Neural progenitor cell (in vitro differentiated cells): ENCODE results near the gene EN2. TPM values are rescaled to one million over a fixed set of nuclear protein-coding genes. Genes with fewer than 3 reads are reported as not detected.
A peak's percentile ranks its signal among the peaks of the same experiment; 100 is the strongest.

ENCODE experiments used
- DNase-seq: peaks from one replicate; pipeline ENCODE4 v3.0.0-alpha.2; 2016; ENCODE audit warnings: low spot score
- H2AFZ ChIP-seq: fragments of 200-600 bp; sonication (generic); replicated peaks from 2 replicates; pipeline ENCODE4 v1.6.1; 2016; ENCODE audit warnings: antibody characterized with exemption
- H3F3A ChIP-seq: fragments of 200-600 bp; sonication (generic); 2 replicates; pipeline ENCODE4 v1.6.1; 2016; ENCODE audit warnings: antibody characterized with exemption, low read depth
- H3K27ac ChIP-seq: fragments of 200-600 bp; sonication (generic); 2 replicates; pipeline ENCODE4 v1.5.1; 2016; ENCODE audit warnings: mild to moderate bottlenecking
- H3K27me3 ChIP-seq: fragments of 200-600 bp; sonication (generic); 2 replicates; pipeline ENCODE4 v1.6.1; 2016; ENCODE audit warnings: mild to moderate bottlenecking, moderate library complexity
- H3K36me3 ChIP-seq: fragments of 200-600 bp; sonication (generic); 2 replicates; pipeline ENCODE4 v1.5.1; 2016
- H3K4me1 ChIP-seq: fragments of 200-600 bp; sonication (generic); 2 replicates; pipeline ENCODE4 v1.6.1; 2016; ENCODE audit warnings: mixed run types
- H3K4me2 ChIP-seq: fragments of 200-600 bp; sonication (generic); 2 replicates; pipeline ENCODE4 v1.6.1; 2016
- H3K4me3 ChIP-seq: fragments of 200-600 bp; sonication (generic); 2 replicates; pipeline ENCODE4 v1.5.1; 2016
- H3K79me2 ChIP-seq: fragments of 200-600 bp; sonication (generic); 2 replicates; pipeline ENCODE4 v1.6.1; 2016; ENCODE audit warnings: low read depth
- H3K9ac ChIP-seq: fragments of 200-600 bp; sonication (generic); 2 replicates; pipeline ENCODE4 v1.6.1; 2016
- H3K9me3 ChIP-seq: fragments of 200-600 bp; sonication (generic); 2 replicates; pipeline ENCODE4 v1.5.1; 2016; ENCODE audit warnings: low read depth
- H4K20me1 ChIP-seq: fragments of 200-600 bp; sonication (generic); 2 replicates; pipeline ENCODE4 v1.6.1; 2016; ENCODE audit warnings: low read depth
- H3K27ac Mint-ChIP-seq: 3 replicates; pipeline ENCODE4 v1.8.0; 2021; ENCODE audit warnings: mixed read lengths
- H3K27me3 Mint-ChIP-seq: 2 replicates; pipeline ENCODE4 v1.8.0; 2022; ENCODE audit warnings: low read depth, mild to moderate bottlenecking, inconsistent platforms, moderate library complexity, mixed read lengths; ENCODE audit not compliant: insufficient read depth
- H3K36me3 Mint-ChIP-seq: 3 replicates; pipeline ENCODE4 v1.8.0; 2021; ENCODE audit warnings: mixed read lengths
- H3K4me1 Mint-ChIP-seq: 3 replicates; pipeline ENCODE4 v1.8.0; 2021; ENCODE audit warnings: mixed read lengths
- H3K4me3 Mint-ChIP-seq: 3 replicates; pipeline ENCODE4 v1.8.0; 2021; ENCODE audit warnings: mild to moderate bottlenecking, moderate library complexity, mixed read lengths
- H3K9me3 Mint-ChIP-seq: 3 replicates; pipeline ENCODE4 v1.8.0; 2020; ENCODE audit warnings: mixed read lengths
- CTCF ChIP-seq: fragments of 200-600 bp; sonication (generic); IDR thresholded peaks from 2 replicates; pipeline ENCODE4 v1.5.1; 2017; ENCODE audit warnings: antibody characterized with exemption, mild to moderate bottlenecking
- EZH2 ChIP-seq: fragments of 200-600 bp; sonication (generic); IDR thresholded peaks from 2 replicates; pipeline ENCODE4 v1.6.1; 2017; ENCODE audit warnings: antibody characterized with exemption, mild to moderate bottlenecking, moderate library complexity
- EZH2phosphoT487 ChIP-seq: fragments of 200-600 bp; sonication (generic); IDR thresholded peaks from 2 replicates; pipeline ENCODE4 v1.6.1; 2017; ENCODE audit warnings: antibody characterized with exemption
- total RNA-seq: library from RNA; depleted of rRNA; stranded (reverse); fragments of >200 nt; gene quantifications from 2 replicates; pipeline ENCODE4 v1.2.3, GENCODE V29; 2015; ENCODE audit warnings: low replicate concordance

EN2 gene
- total RNA-seq, 1 donor from 2014 or later = not detected

DNA sequence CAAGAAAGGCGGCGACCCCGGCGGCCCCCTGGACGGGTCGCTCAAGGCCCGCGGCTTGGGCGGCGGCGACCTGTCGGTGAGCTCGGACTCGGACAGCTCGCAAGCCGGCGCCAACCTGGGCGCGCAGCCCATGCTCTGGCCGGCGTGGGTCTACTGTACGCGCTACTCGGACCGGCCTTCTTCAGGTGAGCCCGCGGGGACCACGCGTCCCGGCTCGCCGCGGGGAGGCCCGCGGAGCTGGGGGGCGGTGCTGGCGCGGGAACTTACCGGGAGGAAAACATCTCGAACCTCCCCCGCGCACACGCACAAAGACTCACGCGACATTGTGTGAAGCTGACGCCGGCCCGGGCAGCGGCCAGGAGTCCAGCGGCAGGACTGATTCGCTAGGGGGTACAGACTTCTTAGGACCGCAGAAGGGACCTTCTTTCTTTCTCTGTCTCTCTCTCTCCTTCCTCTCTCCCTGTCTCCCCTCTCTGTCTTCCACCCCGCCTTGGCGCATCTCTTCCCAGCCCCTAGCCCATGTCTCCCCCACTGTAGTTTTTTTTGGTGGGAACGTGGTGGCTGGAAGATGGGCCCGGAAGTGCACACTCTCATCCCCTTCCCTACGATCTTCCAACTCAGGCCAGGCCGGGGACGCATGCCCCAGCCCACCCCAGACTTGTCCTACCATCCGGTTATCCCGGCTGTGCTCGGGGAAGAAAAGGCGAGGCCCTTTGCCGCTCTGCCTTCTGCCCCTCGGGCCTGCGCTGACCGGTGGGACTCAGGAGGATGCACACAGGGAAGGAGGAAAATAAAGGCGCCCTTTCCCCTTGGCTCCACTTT is 1.2 kb downstream of the EN2 start:
- Histone ChIP-seq H3F3A (peaks cover 14% of the 10 kb centered on the region), H3K79me2 (no peaks in the 10 kb centered on the region), H3K4me2 (peak overlapping the region; percentile 54), H3K9ac (no peak overlapping the region), H3K36me3 (no peaks in the 10 kb centered on the region), H3K4me1 (peaks cover 3% of the 10 kb centered on the region), H3K27me3 (peaks cover 98% of the 10 kb centered on the region), H4K20me1 (peaks cover 94% of the 10 kb centered on the region), H3K4me3 (no peak overlapping the region), H3K27ac (no peak overlapping the region), H3K9me3 (no peaks in the 10 kb centered on the region), H2AFZ (no peak overlapping the region)
- H3K4me3 Mint-ChIP-seq = peak overlapping the region; percentile 96
- peak; percentile 48 for DNase-seq
- H3K27ac Mint-ChIP-seq = peak overlapping the region; percentile 78
- TF ChIP-seq EZH2phosphoT487 = peak; percentile 91
- TF ChIP-seq EZH2 = peak; percentile 97
- TF ChIP-seq CTCF = no peak
- peaks cover 48% of the 10 kb centered on the region for H3K4me1 Mint-ChIP-seq
- peaks cover 4% of the 10 kb centered on the region for H3K9me3 Mint-ChIP-seq
- peaks cover 22% of the 10 kb centered on the region for H3K36me3 Mint-ChIP-seq
- H3K27me3 Mint-ChIP-seq = peaks cover 68% of the 10 kb centered on the region

GRCh38 chr7:155459700-155460461 is 2.0 kb downstream of the EN2 start:
- Histone ChIP-seq H4K20me1 (peaks cover 94% of the 10 kb centered on the region), H3K79me2 (no peaks in the 10 kb centered on the region), H3K27me3 (peaks cover 98% of the 10 kb centered on the region), H2AFZ (no peak overlapping the region), H3K4me1 (peaks cover 3% of the 10 kb centered on the region), H3K9ac (no peak overlapping the region), H3K4me3 (no peak overlapping the region), H3F3A (peaks cover 18% of the 10 kb centered on the region), H3K36me3 (no peaks in the 10 kb centered on the region), H3K27ac (no peak overlapping the region), H3K4me2 (no peak overlapping the region), H3K9me3 (no peaks in the 10 kb centered on the region)
- DNase-seq = peak; percentile 39
- H3K4me1 Mint-ChIP-seq = peaks cover 53% of the 10 kb centered on the region
- H3K27me3 Mint-ChIP-seq = peaks cover 69% of the 10 kb centered on the region
- H3K36me3 Mint-ChIP-seq = peaks cover 22% of the 10 kb centered on the region
- H3K27ac Mint-ChIP-seq = peak overlapping the region; percentile 86
- peak overlapping the region; percentile 96 for H3K4me3 Mint-ChIP-seq
- peaks cover 4% of the 10 kb centered on the region for H3K9me3 Mint-ChIP-seq
- TF ChIP-seq EZH2 (peak; percentile 92), EZH2phosphoT487 (peak; percentile 95), CTCF (no peak)

- peaks cover 25% of the 10 kb centered on the region for H3F3A ChIP-seq
- no peaks in the 10 kb centered on the region for H3K9me3 ChIP-seq
- H3K27ac ChIP-seq = no peak overlapping the region
- no peak overlapping the region for H3K4me3 ChIP-seq
- DNase-seq = no peak
- no peaks in the 10 kb centered on the region for H3K79me2 ChIP-seq
- TF ChIP-seq EZH2phosphoT487 = no peak
- H3K9ac ChIP-seq = no peak overlapping the region
- H2AFZ ChIP-seq = no peak overlapping the region
- Mint-ChIP-seq H3K4me1 (peaks cover 53% of the 10 kb centered on the region), H3K9me3 (peaks cover 4% of the 10 kb centered on the region), H3K27me3 (peaks cover 66% of the 10 kb centered on the region), H3K27ac (peak overlapping the region; percentile 81), H3K36me3 (peaks cover 22% of the 10 kb centered on the region), H3K4me3 (peak overlapping the region; percentile 96)
- peaks cover 94% of the 10 kb centered on the region for H4K20me1 ChIP-seq
- peaks cover 3% of the 10 kb centered on the region for H3K4me1 ChIP-seq
- H3K36me3 ChIP-seq = no peaks in the 10 kb centered on the region
- no peak overlapping the region for H3K4me2 ChIP-seq
- H3K27me3 ChIP-seq = peaks cover 98% of the 10 kb centered on the region
Measured at GRCh38 chr7:155460926-155461613, 3.1 kb downstream of the EN2 start.
